Stimulated activated CD8-positive, alpha-beta memory T cell treated with anti-CD3 and anti-CD28 coated beads, Interleukin-7, amount 100 ng/mL, for 24 hours (primary cell): ENCODE data around the gene CIDEC.
"Not testable (repeated sequence)": the region's sequence is repeated elsewhere in the genome, so short reads cannot be mapped to it uniquely, and the experiment has no call there.

Source experiments
- DNase-seq: peaks from one replicate; pipeline ENCODE4 v3.0.0-alpha.2; 2020; ENCODE audit warnings: low read depth

CIDEC gene

DNA sequence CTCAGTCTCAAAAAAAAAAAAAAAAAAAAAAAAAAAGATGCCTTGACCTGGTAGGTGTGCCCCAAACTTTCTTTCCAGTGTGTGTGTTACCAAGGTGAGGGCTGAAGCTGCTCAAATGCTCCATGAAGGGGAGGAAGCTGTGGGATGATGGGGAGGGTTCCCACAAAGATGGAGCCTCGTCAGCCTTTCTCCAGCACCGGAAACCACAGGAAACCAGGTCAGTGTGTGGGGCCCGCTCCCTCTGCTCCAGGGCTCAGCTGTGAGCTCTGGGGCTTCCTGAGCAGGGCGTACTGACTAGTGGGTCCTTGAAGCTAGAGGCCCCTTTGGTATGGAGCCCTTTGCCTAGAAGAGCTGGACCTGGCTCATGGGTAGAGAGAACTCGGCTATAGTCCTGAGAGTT, 21.9 kb upstream of the CIDEC start:
- no peak for DNase-seq

DNA sequence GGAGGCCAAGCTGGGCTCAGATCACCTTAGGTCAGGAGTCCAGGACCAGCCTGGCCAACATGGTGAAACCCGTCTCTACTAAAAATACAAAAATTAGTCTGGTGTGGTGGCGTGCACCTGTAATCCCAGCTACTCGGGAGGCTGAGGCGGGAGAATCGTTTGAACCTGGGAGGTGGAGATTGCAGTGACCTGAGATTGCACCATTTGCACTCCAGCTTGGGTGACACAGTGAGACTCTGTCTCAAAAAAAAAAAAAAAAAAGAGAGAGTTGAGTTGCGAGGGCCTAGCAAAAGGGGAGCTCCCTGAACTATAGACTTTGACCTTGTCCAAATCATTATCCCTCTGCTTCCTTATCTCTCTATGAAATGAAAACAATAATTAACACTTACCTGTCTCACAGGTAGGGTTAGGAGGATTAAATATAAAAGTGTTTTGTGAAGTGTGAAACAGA, 20.9 kb upstream of the CIDEC start:
- not testable (repeated sequence) for DNase-seq

DNA sequence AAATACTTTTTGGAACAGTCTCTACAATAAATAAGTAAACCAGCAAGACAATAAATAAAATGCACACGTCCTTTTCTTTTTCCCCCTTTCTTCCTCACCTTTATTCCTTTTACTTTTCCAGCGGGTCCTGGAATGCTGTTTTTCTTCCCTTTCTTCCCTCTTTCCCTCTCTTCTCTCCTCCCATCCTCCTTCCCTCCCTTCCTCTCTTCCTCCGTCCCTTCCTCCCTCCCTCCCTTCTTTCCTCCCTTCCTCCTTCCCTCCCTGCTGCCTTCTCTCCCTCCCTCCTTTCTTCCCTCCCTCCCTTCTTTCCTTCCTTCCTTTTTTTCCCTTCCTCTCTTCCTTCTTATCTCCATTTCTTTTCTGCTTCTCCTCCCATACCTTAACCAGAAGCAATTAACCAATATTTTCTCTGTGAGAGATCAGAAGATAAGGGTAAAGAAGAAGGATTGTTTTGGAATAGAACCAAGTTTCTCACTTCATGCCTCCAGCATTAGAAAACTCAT, 19.3 kb upstream of the CIDEC start:
- no peak for DNase-seq

DNA sequence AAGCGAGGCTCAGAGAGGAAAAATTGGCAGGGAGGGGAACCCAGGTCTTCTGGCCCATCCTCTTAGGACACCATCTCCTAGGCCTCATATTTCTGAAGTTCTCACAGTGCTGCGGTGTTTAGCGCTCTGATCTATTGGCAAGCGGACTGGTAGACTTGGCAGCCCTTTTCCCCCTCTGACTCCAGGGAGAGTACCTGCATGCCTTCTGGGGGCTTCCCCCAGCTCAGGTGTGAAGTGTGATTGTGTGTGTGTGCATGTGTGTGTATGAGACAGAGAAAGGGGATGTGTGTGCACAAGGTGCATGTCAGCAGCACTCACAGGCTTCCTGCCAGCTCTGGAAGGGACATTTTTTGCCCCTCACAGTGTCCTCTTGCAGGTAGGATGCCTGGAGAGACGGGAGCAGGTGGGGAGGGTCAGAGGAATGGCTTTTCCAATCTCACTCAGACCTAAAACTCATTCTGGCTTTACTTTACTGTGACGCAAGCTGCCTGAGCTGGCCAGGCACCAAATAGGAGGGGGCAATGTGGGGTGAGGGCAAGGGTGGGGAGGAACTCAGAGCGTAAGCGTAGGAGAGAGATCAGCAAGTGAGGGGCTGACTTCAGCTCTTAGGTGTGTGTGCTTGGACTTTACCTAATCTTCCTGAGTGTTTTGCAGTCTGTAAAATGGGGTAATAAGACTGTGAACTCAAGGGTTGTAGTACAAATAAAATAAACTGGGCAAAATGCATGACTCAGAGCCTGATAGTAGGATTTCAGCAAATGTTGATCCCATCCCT, 18.6 kb upstream of the CIDEC start:
- DNase-seq, result no peak

DNA sequence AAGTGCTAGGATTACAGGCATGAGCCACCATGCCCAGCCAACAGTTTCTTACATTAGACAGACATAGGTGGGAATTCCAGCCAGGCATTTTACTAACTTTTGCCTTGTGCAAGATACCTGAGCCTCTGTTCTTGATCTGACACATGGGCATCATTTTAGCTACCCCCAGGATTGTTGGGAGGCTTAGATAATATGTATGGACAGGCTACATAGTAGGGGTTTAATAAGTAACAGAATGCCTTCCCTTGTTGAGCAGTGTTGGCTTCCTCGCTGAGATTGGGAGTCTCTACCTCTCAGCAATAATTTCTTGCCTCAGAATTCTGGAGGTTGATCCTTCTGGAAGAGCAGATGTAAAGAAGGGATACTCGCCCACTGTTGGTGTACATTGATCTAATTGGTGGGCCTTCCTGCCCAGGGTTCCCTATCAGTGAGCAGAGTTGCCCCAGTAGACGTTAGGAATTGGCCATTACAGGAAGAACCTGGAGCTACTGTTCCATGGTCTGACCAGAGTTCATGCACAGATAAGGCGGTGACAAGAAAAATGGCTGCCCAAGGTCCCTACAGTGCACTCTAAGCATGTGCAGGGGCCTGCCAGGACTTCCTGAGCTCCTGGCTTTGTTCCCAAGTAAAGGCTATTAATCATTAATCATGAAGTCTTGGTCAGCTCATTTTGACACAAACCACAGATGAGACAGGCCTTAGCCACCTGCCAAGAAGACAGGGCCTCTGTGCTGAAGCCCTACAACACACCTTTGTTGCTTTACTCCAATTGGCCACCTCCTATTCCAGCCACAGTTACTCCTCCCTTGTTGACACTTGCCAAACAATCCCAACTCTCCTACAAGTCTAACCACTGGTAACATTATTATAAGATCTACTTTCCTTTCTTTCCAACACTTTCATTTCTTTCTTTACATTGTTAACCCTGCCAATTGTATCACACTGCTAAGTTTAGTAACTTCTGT, 17.6 kb upstream of the CIDEC start:
- DNase-seq, result no peak

DNA sequence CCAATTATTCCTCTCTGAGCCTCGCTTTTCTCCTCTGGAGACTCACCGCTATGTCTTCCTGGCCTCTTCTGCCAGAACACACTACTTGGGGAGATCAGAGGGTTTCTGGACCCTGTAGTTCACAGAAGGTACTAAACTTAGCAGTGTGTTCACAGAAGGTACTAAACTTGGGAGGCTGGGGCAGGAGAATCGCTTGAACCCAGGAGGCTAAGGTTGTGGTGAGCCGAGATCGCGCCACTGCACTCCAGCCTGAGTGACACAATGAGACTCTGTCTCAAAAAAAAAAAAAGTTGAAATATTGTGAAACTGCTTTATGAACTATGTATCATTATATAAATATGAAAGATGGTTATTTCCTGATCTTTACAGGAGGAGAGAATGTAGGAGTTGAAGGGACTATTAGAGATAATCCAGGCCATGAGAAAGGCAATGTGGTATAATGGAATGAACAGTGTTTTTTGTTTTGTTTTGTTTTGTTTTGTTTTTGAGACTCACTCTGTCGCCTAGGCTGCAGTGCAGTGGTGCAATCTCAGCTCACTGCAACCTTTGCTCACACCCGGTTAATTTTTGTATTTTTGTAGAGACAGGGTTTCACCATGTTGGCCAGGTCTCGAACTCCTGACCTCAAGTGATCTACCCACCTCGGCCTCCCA, 16.8 kb upstream of the CIDEC start:
- not testable (repeated sequence) for DNase-seq

DNA sequence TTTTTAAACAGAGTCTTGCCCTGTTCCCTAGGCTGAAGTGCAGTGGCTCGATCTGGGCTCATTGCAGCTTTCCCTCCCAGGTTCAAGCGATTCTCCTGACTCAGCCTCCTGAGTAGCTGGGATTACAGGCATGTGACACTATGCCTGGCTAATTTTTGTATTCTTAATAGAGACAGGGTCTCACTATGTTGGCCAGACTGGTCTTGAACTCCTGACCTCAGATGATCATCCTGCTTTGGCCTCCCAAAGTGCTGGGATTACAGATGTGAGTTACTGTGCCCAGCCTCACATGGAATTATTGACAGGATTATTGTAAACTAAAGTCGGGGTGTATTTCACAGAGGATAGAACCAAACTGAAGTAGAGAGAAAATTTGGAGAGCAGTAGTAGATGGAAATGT, 15.7 kb upstream of the CIDEC start:
- not testable (repeated sequence) for DNase-seq

DNA sequence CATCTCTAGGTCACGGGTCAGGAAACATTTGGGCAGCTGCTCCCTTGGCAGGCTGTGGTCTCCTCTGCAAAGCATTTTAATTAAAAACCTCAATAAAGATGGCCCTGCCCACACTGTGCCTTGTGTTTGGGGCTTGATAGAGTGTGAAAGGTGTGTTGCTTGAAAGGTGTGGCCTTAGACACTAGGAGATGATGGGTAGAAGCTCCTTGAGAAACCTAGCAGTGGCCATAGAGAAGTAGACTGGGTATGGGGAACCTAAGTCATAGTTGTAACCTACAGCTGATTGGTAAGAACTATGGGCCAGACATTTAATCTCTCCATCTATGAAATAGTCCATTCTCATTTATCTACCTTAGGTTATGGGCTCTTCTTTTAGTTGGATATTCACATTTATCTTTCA, 13.7 kb upstream of the CIDEC start:
- DNase-seq, result no peak

DNA sequence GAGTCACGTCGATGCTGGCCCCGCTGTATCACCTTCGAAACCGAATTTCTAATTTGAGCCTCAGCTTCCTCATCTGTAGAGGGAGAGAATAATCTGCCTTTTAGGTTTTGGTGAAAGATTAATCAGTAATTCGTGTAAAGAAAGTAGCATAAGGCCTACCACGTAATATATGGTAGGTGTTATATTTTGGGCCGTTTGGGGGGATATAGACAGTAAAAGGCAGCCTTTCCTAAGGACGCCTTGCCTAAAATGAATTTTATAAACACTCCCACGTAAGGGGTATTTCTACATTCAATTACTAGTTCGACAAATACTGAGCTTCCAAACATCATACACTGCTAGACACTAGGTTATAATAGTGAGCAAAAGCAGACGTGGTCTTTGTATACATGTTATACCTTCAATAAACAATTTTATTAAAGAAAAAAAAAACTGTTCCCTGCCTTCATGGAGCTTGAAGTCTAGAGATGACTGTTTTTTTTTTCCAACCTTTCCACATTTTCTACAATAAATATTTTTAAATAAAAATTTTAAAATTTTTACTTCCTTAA, 11.1 kb upstream of the CIDEC start:
- no peak for DNase-seq

DNA sequence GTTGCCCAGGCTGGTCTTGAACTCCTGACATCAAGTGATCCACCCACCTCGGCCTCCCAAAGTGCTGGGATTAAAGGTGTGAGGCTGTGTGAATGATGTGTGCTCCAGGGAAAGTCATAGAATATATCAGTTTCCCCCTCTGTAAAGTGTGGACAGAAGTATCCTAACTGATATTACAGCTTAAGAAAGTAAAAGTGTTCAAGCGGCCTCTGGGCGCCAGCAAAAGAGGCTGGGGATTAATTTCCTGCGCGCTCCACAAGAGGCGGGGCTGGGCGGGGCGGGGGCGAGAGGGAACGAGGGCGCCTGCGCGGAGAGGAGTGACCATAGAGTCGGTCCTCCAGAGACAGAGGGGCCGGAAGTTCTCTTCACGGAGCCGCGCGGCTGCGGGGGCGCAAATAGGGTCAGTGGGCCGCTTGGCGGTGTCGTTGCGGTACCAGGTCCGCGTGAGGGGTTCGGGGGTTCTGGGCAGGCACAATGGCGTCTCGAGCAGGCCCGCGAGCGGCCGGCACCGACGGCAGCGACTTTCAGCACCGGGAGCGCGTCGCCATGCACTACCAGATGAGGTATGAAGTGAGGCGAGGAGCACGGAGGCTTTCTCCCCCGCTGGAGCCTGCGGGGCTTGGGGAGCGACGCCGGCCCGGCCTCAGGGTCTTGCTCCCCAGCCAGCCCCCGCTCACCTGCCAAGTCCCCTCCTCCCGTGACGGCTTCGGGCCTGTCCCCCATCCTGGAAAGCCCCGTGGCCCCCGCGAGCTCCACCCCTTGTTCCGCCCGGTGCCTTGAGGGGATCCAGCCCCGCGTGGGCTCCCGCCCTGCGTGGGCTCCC, 10.4 kb upstream of the CIDEC start, which contains the start of gene JAGN1:
Gene JAGN1 (plus strand): TSS at position 362 of the 823 bp plus-strand sequence. CDS start 113 bp downstream, at position 475.
- peak; percentile 83 for DNase-seq

DNA sequence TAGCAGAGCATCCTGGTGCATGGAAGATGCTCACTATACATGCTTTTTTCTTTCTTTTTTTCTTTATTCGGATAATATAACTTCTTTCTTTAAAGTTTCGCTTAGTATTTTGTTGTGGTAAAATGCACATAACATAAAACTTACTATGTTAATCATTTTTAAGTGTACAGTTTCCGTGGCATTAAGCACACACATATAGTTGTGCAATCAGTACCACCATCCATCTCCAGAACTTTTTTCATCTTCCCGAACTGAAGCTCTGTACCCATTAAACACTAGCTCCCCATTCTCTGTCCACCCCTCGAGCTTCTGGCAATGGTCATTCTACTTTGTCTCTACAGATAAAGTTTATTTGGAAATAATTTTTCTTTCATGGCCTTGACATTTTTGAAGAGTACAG, 9.4 kb upstream of the CIDEC start:
- no peak for DNase-seq

DNA sequence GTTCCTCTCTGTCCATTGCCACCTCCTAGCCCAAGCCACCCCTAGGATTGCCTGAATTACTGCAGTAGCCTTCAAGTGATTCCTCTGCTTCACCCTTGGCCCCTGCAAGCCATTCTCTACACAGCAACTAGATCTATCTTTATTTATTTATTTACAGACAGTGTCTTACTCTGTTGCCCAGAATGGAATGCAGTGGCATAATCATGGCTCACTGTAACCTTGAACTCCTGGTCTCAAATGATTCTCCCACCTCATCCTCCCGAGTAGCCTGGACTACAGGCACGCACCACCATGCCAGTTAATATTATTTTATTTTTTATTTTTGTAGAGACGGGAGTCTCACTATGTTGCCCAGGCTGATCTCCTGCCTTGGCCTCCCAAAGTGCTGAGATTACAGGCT, 8.5 kb upstream of the CIDEC start:
- no peak for DNase-seq

DNA sequence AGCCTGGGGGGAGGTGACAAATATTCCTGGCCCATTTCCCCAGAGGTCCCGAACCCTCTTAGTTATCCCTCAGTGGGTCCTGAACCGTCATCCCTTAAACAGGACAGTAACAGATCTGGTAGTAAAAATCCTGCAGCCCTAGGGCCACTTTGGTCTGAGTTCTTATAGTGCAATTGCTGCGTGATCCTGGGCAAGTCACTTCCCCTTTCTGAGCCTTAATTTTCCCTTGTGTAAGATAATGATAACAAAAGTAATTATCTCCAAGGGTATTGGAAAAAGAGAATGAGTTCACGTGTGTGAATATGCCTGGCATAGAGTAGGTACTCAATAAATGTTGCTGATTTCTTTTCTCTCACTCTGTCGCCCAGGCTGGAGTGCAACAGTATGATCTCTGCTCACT, 7.4 kb upstream of the CIDEC start:
- DNase-seq, result no peak

DNA sequence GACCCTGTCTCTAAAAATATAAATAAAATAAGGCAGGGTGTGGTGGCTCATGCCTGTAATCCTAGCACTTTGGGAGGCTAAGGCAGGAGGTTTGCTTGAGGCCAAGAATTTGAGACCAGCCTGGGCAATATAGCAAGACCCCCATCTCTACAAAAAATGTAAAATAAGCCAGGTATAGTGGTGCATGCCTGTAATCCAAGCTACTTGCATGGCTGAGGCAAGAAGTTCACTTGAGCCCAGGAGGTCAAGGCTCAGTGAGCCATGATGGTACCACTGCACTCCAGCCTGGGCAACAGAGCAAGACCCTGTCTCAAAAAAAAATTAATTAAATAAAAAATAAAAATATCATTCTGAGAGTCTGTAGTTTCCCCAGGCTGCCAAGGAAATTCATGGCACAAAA, 6.3 kb upstream of the CIDEC start:
- DNase-seq, result no peak

DNA sequence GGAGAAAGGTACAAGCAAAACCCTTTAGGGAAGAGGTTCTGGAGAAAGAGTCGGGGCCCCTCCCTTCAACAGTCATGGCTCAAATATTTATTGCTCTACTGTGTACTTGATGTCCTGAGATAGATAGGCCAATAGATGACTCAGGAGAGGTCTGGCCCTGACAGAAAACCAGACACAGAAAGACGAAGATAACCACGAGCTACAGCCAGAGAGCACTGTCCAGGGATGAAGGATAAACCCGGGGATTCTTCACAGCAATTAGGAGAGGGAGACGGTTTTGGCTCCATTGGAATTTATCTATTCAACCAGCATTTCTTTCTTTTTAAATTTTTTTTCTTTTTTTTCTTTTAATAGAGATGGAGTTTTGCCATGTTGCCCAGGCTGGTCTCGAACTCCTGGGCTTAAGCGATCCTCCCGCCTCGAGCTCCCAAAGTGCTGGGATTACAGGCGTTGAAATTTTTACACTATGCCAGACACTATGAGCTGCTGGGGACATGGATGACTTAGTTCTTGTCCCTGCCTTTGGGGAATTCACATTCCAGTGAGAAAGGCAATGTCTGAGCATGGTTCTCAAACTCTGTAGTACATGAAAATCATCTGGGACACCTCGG, 4.6 kb upstream of the CIDEC start:
- no peak for DNase-seq

DNA sequence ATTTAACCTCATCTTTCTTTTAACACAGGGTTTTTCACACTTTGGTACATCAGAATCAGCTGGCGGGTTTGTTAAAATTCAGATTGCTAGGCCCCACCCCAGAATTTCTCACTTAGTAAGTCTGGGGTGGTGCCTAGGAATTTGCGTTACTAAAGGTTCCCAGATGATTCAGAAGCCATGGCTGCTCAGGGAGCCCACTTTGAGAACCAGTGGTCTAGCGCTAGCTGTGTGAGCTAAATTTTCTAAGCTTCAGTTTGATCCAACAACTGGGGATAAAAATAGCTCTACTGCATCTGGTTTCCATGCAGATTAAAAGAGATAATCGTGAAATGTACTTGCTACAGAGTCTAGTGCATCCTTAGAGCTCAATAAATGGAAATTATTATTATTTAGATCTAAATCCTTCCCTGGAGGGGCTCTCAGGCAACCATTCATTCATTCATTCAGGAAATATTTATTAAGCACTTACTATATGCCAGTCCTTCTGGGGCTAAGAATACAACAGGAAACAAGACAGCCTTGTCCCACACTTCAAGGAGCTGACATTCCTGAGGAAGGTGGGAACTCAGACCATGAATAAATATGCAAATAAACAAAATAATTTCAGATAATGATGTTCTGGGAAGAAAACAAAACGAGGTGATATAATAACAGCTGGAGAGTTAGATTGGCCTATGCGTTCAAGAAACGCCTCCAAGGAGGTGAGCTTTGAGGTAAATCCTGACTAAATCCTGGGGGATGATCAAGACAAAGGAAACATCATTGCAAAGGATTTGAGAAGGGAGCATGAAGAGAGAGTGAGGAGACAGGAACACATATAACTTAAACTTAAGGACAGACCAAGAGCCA, 3.9 kb upstream of the CIDEC start:
- DNase-seq, result no peak

DNA sequence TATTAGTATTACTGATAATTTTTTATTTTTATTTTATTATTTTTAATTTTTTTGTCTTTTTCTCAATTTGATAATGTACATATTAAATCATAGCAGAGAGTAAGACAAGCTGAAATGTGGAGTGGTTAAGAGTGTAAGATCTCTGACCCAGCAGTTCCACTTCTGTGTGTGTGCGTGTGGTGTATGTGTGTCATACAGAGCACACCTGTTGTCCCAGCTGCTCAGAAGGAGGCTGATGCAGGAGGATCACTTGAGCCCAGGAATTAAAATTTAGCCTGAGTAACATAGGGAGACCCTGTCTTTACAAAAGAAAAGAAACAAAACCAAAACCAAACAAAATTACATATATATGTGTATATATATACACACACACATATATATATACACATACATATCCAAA, 1.4 kb upstream of the CIDEC start:
- no peak for DNase-seq

DNA sequence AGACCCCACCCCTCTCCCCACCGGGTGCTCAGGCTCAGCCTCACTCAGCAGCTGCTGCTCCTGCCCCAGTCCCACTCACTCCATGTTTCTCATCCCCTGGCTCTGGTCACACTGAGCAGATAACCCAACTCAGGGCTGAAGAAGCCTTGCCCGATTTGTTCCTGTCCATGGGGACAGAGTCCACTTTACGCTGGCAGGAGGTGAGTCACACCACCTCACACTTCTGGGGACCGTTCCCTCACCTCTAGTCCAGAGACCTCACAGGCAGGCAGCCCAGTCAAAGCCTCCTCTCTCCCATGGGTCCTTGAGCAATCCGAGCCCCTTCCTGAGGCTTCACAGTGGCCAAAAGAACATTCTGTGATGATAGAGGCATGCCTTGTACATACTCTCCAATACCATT, 1.4 kb downstream of the CIDEC start:
- DNase-seq, result no peak

DNA sequence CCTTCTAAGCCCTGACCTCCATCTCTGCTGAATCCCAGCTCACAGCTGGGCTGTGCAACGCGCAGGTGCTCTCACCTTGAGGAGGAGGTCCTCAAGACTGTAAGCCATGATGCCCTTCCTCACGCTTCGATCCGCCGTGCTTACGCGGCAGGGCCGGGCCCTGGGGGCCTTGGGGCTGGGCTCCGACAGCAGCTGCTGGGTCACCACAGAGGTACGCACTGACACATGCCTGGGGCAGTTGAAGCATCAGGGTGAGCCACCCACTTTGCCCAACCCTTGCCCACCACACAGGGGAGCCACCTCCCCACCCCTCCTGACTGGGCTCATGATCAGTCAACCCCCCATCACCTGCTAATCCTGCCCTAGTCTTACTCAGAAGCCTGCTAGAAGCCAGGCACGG, 3.1 kb downstream of the CIDEC start:
- DNase-seq, result no peak

DNA sequence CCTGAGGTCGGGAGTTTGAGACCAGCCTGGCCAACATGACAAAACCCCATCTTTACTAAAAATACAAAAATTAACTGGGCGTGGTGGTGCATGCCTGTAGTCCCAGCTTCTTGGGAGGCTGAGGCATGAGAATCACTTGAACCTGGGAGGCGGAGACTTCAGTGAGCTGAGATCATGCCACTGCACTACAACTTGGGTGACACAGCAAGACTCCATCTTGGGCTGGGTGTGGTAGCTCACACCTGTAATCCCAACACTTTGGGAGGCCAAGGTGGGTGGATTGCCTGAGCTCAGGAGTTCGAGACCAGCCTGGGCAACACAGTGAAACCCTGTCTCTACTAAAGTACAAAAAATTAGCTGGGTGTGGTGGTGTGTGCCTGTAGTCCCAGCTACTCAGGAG, 3.8 kb downstream of the CIDEC start:
- DNase-seq, result not testable (repeated sequence)
